GM21825 (cell line): Measurements from ENCODE around the gene CCR6.

Source experiments
- ATAC-seq: cut with Tn5 transposase; IDR thresholded peaks from one replicate; pipeline ENCODE4 v1.9.1; 2021; ENCODE audit warnings: mild to moderate bottlenecking, moderate library complexity; ENCODE audit not compliant: unreplicated experiment

CCR6 gene

GRCh38 chr6:167097770-167098169, 25.1 kb upstream of the CCR6 start:
- no peak for ATAC-seq

GRCh38 chr6:167098825-167099225, 24.1 kb upstream of the CCR6 start:
- no peak for ATAC-seq

- no peak for ATAC-seq
Measured at GRCh38 chr6:167099707-167100106, 23.2 kb upstream of the CCR6 start.

- no peak for ATAC-seq
Measured at GRCh38 chr6:167100241-167100674, 22.6 kb upstream of the CCR6 start.

GRCh38 chr6:167102318-167102717, 20.6 kb upstream of the CCR6 start:
- no peak for ATAC-seq

- ATAC-seq: peak; percentile 94
Measured at GRCh38 chr6:167103041-167103891, 19.6 kb upstream of the CCR6 start.

- no peak for ATAC-seq
Measured at GRCh38 chr6:167104388-167104787, 18.5 kb upstream of the CCR6 start.

GRCh38 chr6:167105060-167105459, 17.8 kb upstream of the CCR6 start:
- no peak for ATAC-seq

- ATAC-seq: no peak
Measured at GRCh38 chr6:167106406-167106805, 16.5 kb upstream of the CCR6 start.

- ATAC-seq: no peak
Measured at GRCh38 chr6:167107787-167108186, 15.1 kb upstream of the CCR6 start.

GRCh38 chr6:167108278-167108677, 14.6 kb upstream of the CCR6 start:
- no peak for ATAC-seq

- no peak for ATAC-seq
Measured at GRCh38 chr6:167109651-167110050, 13.2 kb upstream of the CCR6 start.

GRCh38 chr6:167111597-167111996, 11.3 kb upstream of the CCR6 start:
- no peak for ATAC-seq

- ATAC-seq: no peak
Measured at GRCh38 chr6:167112421-167112820, 10.5 kb upstream of the CCR6 start.

GRCh38 chr6:167113047-167113754, 9.7 kb upstream of the CCR6 start:
- ATAC-seq: peak; percentile 54

GRCh38 chr6:167113935-167114910, 8.7 kb upstream of the CCR6 start:
- peak; percentile 83 for ATAC-seq

GRCh38 chr6:167115054-167115453, 7.8 kb upstream of the CCR6 start:
- ATAC-seq: no peak

- ATAC-seq: no peak
Measured at GRCh38 chr6:167116109-167116837, 6.6 kb upstream of the CCR6 start.

GRCh38 chr6:167116838-167117228, 6.1 kb upstream of the CCR6 start:
- no peak for ATAC-seq

GRCh38 chr6:167118006-167118405, 4.9 kb upstream of the CCR6 start:
- ATAC-seq: no peak
